RCC 7860 (cell line): ENCODE data around the gene UGT1A5.

Source experiments
- DNase-seq: peaks from one replicate; pipeline ENCODE4 v3.0.0-alpha.2; 2015; ENCODE audit warnings: low spot score
- FAIRE-seq: peaks from 2 replicates; lab custom pipeline; 2012; peaks lifted over from hg19 to GRCh38; lab: Jason Lieb, UNC

The UGT1A5 gene

GRCh38 chr2:233775414-233775813 lies 62.7 kb downstream of the UGT1A5 start:
- no peak for FAIRE-seq
- no peak for DNase-seq

GRCh38 chr2:233778030-233778429 lies 65.3 kb downstream of the UGT1A5 start, which contains the start of gene MROH2A:
Gene MROH2A (plus strand): TSS chr2:233778330. CDS start chr2:233779359, 1,029 bp downstream.
- DNase-seq: no peak
- no peak for FAIRE-seq

GRCh38 chr2:233779722-233780121 lies 67.0 kb downstream of the UGT1A5 start:
- FAIRE-seq (no peak), DNase-seq (no peak)

GRCh38 chr2:233780771-233781170 lies 68.1 kb downstream of the UGT1A5 start:
- DNase-seq: no peak
- no peak for FAIRE-seq

- DNase-seq: no peak
- FAIRE-seq: no peak
Measured at GRCh38 chr2:233789554-233789953, 76.8 kb downstream of the UGT1A5 start.

- FAIRE-seq: no peak
- DNase-seq: no peak
Measured at GRCh38 chr2:233791151-233791882, 78.6 kb downstream of the UGT1A5 start.

- DNase-seq: no peak
- no peak for FAIRE-seq
Measured at GRCh38 chr2:233791883-233792329, 79.2 kb downstream of the UGT1A5 start.

- DNase-seq (no peak), FAIRE-seq (no peak)
Measured at GRCh38 chr2:233792720-233793119, 80.0 kb downstream of the UGT1A5 start.

GRCh38 chr2:233793465-233794127 lies 80.9 kb downstream of the UGT1A5 start:
- FAIRE-seq: no peak
- DNase-seq: no peak

- DNase-seq: no peak
- FAIRE-seq: no peak
Measured at GRCh38 chr2:233794128-233794658, 81.5 kb downstream of the UGT1A5 start.

GRCh38 chr2:233795735-233796171 lies 83.0 kb downstream of the UGT1A5 start:
- FAIRE-seq: no peak
- no peak for DNase-seq

GRCh38 chr2:233796254-233796653 lies 83.5 kb downstream of the UGT1A5 start:
- DNase-seq (no peak), FAIRE-seq (no peak)

- FAIRE-seq (no peak), DNase-seq (no peak)
Measured at GRCh38 chr2:233798335-233799086, 85.8 kb downstream of the UGT1A5 start.

GRCh38 chr2:233799087-233799665 lies 86.5 kb downstream of the UGT1A5 start:
- no peak for DNase-seq
- FAIRE-seq: no peak

GRCh38 chr2:233799716-233800115 lies 87.0 kb downstream of the UGT1A5 start:
- FAIRE-seq: no peak

GRCh38 chr2:233800208-233800607 lies 87.5 kb downstream of the UGT1A5 start:
- no peak for DNase-seq
- FAIRE-seq: no peak

More at GRCh38 chr2:233799716-233800115, 87.0 kb downstream of the UGT1A5 start:
- DNase-seq: no peak

GRCh38 chr2:233801357-233802131 lies 88.8 kb downstream of the UGT1A5 start:
- FAIRE-seq (peak; percentile 42), DNase-seq (peak; percentile 61)

- no peak for DNase-seq
- FAIRE-seq: no peak
Measured at GRCh38 chr2:233802132-233802815, 89.6 kb downstream of the UGT1A5 start.

- FAIRE-seq: no peak
Measured at GRCh38 chr2:233803292-233803911, 90.7 kb downstream of the UGT1A5 start.

More at GRCh38 chr2:233803292-233803911, 90.7 kb downstream of the UGT1A5 start:
- DNase-seq: no peak
